ENCODE data around the gene NYAP1.
"Not testable (repeated sequence)": the region's sequence is repeated elsewhere in the genome, so short reads cannot be mapped to it uniquely, and the experiment has no call there.

The NYAP1 gene

GRCh38 chr7:100538348-100538653 lies 54.6 kb downstream of the NYAP1 start:
- Mint-ChIP-seq H3K36me3 (peaks cover 2% of the 10 kb centered on the region), H3K27me3 (no peaks in the 10 kb centered on the region), H3K27ac (peak overlapping the region; percentile 89), H3K9me3 (no peaks in the 10 kb centered on the region), H3K4me1 (peaks cover 48% of the 10 kb centered on the region), H3K4me3 (peak overlapping the region; percentile 93)

- Mint-ChIP-seq H3K4me3 (peak within 1 kb of the TSS; percentile 93), H3K27me3 (no peaks in the 10 kb centered on the region), H3K4me1 (peaks cover 54% of the 10 kb centered on the region), H3K9me3 (no peaks in the 10 kb centered on the region), H3K27ac (peak within 1 kb of the TSS; percentile 94), H3K36me3 (peaks cover 2% of the 10 kb centered on the region)
These were observed 55.1 kb downstream of the NYAP1 start, which contains the start of gene AGFG2 for GRCh38 chr7:100538654-100539435. Gene AGFG2 (plus strand): TSS chr7:100539203. CDS start chr7:100539347, 144 bp downstream.

- peaks cover 61% of the 10 kb centered on the region for H3K4me1 Mint-ChIP-seq
- H3K27me3 Mint-ChIP-seq = no peaks in the 10 kb centered on the region
- H3K4me3 Mint-ChIP-seq = peak overlapping the region; percentile 93
- peak overlapping the region; percentile 77 for H3K27ac Mint-ChIP-seq
- no peaks in the 10 kb centered on the region for H3K9me3 Mint-ChIP-seq
- H3K36me3 Mint-ChIP-seq = peaks cover 2% of the 10 kb centered on the region
These were observed 55.8 kb downstream of the NYAP1 start for GRCh38 chr7:100539436-100540006.

GRCh38 chr7:100540073-100540723 lies 56.5 kb downstream of the NYAP1 start:
- no peaks in the 10 kb centered on the region for H3K9me3 Mint-ChIP-seq
- H3K4me1 Mint-ChIP-seq = peaks cover 67% of the 10 kb centered on the region
- no peaks in the 10 kb centered on the region for H3K27me3 Mint-ChIP-seq
- peak overlapping the region; percentile 93 for H3K4me3 Mint-ChIP-seq
- H3K36me3 Mint-ChIP-seq = peaks cover 2% of the 10 kb centered on the region
- H3K27ac Mint-ChIP-seq = no peak overlapping the region

GRCh38 chr7:100541309-100541708 lies 57.6 kb downstream of the NYAP1 start:
- Mint-ChIP-seq H3K4me1 (peaks cover 78% of the 10 kb centered on the region), H3K4me3 (peak overlapping the region; percentile 93)
- not testable (repeated sequence) for H3K27me3 Mint-ChIP-seq, H3K27ac Mint-ChIP-seq, H3K36me3 Mint-ChIP-seq, H3K9me3 Mint-ChIP-seq

GRCh38 chr7:100543586-100543985 lies 59.9 kb downstream of the NYAP1 start:
- Mint-ChIP-seq H3K9me3 (no peaks in the 10 kb centered on the region), H3K27ac (peak overlapping the region; percentile 96), H3K4me3 (peak overlapping the region; percentile 82), H3K4me1 (peaks cover 94% of the 10 kb centered on the region), H3K27me3 (no peaks in the 10 kb centered on the region), H3K36me3 (peaks cover 4% of the 10 kb centered on the region)

GRCh38 chr7:100544386-100544785 lies 60.7 kb downstream of the NYAP1 start:
- peaks cover 94% of the 10 kb centered on the region for H3K4me1 Mint-ChIP-seq
- peaks cover 4% of the 10 kb centered on the region for H3K36me3 Mint-ChIP-seq
- H3K27ac Mint-ChIP-seq = peak overlapping the region; percentile 96
- no peaks in the 10 kb centered on the region for H3K9me3 Mint-ChIP-seq
- peak overlapping the region; percentile 82 for H3K4me3 Mint-ChIP-seq
- H3K27me3 Mint-ChIP-seq = no peaks in the 10 kb centered on the region
